ENCODE data around the gene OR6Q1. TPM values are rescaled to one million over a fixed set of nuclear protein-coding genes. Genes with fewer than 3 reads are reported as not detected.
A peak's percentile ranks its signal among the peaks of the same experiment; 100 is the strongest.

OR6Q1 gene
- polyA plus RNA-seq, 1 donor (not counting 4 experiments of a cell fraction or from before 2014, with no cell fraction given), result not detected

DNA sequence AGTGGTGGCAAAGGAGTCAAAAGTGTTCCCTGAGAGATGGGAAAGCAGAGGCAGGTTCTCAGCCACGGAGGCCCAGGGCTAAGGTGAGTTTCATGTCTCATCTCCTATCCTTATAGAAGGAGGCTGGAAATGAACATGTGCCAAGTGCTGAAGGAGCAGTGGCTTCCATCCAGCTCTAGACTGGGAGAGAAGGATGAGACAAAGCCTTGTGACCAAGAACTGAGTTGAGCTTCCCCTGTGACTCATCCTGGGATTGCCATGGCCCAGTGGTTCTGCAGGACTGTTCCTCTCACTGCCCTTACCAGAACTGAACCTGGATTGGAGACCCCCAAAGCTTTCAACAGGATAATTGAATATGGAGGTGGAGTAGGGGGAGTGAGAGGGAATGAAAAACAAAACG lies 23.8 kb upstream of the OR6Q1 start:
- FAIRE-seq, result no peak
- Histone ChIP-seq H3K9me1 (ENCODE audit: control insufficient read depth, extremely low read depth, insufficient read depth, low read length) (no peaks in the 10 kb centered on the region), H3K9me3 (ENCODE audit: control insufficient read depth, low read depth, low read length) (no peaks in the 10 kb centered on the region), H3K79me2 (ENCODE audit: control insufficient read depth, insufficient read depth, low read length) (no peaks in the 10 kb centered on the region), H3K4me2 (ENCODE audit: control insufficient read depth, extremely low read depth, insufficient read depth, low read depth, low read length) (no peak overlapping the region), H3K9ac (ENCODE audit: control insufficient read depth, extremely low read depth, insufficient read depth, low read length) (no peak overlapping the region), H3K4me3 (ENCODE audit: control insufficient read depth in 2 of 3, extremely low read depth in 1 of 3, insufficient read depth in 2 of 3, low read depth in 1 of 3, low read length in 3 of 3) (no peak overlapping the region), H4K20me1 (ENCODE audit: control insufficient read depth, extremely low read depth, insufficient read depth, low read length) (no peaks in the 10 kb centered on the region), H2AFZ (ENCODE audit: control insufficient read depth, low read length) (no peak overlapping the region), H3K27ac (ENCODE audit: control insufficient read depth, insufficient read depth, low read length) (no peak overlapping the region), H3K4me1 (ENCODE audit: control insufficient read depth, extremely low read depth, insufficient read depth, low read length) (no peaks in the 10 kb centered on the region), H3K27me3 (ENCODE audit: control insufficient read depth, extremely low read depth, insufficient read depth, low read length) (no peaks in the 10 kb centered on the region), H3K36me3 (ENCODE audit: control insufficient read depth in 2 of 2, extremely low read depth in 1 of 2, insufficient read depth in 2 of 2, low read length in 2 of 2) (no peaks in the 10 kb centered on the region)
- DNase-seq (ENCODE audit: low read depth, low spot score), result peak; percentile 17
- dilution Hi-C loops (cut with MboI; ENCODE audit: extremely low pct_ligation_motif_present, low sequenced_read_pairs), result no loop called here
- TF ChIP-seq, protein P1, sequence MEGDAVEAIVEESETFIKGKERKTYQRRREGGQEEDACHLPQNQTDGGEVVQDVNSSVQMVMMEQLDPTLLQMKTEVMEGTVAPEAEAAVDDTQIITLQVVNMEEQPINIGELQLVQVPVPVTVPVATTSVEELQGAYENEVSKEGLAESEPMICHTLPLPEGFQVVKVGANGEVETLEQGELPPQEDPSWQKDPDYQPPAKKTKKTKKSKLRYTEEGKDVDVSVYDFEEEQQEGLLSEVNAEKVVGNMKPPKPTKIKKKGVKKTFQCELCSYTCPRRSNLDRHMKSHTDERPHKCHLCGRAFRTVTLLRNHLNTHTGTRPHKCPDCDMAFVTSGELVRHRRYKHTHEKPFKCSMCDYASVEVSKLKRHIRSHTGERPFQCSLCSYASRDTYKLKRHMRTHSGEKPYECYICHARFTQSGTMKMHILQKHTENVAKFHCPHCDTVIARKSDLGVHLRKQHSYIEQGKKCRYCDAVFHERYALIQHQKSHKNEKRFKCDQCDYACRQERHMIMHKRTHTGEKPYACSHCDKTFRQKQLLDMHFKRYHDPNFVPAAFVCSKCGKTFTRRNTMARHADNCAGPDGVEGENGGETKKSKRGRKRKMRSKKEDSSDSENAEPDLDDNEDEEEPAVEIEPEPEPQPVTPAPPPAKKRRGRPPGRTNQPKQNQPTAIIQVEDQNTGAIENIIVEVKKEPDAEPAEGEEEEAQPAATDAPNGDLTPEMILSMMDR (optimal IDR thresholded peaks at IDR 0.05 in 1 of 3, IDR thresholded peaks at IDR 0.05 in 1 of 3, conservative IDR thresholded peaks at IDR 0.05 in 1 of 3; ENCODE audit: extremely low read depth in 1 of 3, insufficient read depth in 2 of 3, low read length in 3 of 3), result no peak
- TF ChIP-seq EZH2 (IDR thresholded peaks at IDR 0.05; ENCODE audit: low read length), result no peak

DNA sequence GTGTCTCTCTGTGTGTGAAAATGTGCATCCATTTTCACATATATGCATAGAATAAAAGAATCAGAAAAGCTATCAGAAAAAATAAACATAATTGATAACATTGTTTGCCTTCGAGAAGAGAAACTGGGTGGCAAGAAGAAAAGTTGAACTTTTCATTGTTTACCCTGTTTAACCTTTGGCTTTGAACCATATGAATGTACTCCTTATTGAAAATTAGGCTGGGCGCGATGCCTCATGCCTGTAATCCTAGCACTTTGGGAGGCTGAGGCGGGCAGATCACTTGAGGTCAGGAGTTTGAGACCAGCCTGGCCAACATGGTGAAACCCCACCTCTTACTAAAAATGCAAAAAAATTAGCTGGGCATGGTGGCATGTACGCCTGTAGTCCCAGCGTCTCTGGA lies 19.0 kb upstream of the OR6Q1 start:
- no peaks in the 10 kb centered on the region for H4K20me1 ChIP-seq (ENCODE audit: control insufficient read depth, extremely low read depth, insufficient read depth, low read length)
- H3K4me2 ChIP-seq (ENCODE audit: control insufficient read depth, extremely low read depth, insufficient read depth, low read depth, low read length), result no peak overlapping the region
- H3K27me3 ChIP-seq (ENCODE audit: control insufficient read depth, extremely low read depth, insufficient read depth, low read length), result no peaks in the 10 kb centered on the region
- no peaks in the 10 kb centered on the region for H3K36me3 ChIP-seq (ENCODE audit: control insufficient read depth in 2 of 2, extremely low read depth in 1 of 2, insufficient read depth in 2 of 2, low read length in 2 of 2)
- H3K4me3 ChIP-seq (ENCODE audit: control insufficient read depth in 2 of 3, extremely low read depth in 1 of 3, insufficient read depth in 2 of 3, low read depth in 1 of 3, low read length in 3 of 3), result no peak overlapping the region
- no peak for TF ChIP-seq EZH2 (IDR thresholded peaks at IDR 0.05; ENCODE audit: low read length)
- TF ChIP-seq, protein P1 (optimal IDR thresholded peaks at IDR 0.05 in 1 of 3, IDR thresholded peaks at IDR 0.05 in 1 of 3, conservative IDR thresholded peaks at IDR 0.05 in 1 of 3; ENCODE audit: extremely low read depth in 1 of 3, insufficient read depth in 2 of 3, low read length in 3 of 3), result no peak
- H3K9me3 ChIP-seq (ENCODE audit: control insufficient read depth, low read depth, low read length), result no peaks in the 10 kb centered on the region
- DNase-seq (ENCODE audit: low read depth, low spot score) (no peak), FAIRE-seq (no peak)
- H2AFZ ChIP-seq (ENCODE audit: control insufficient read depth, low read length), result no peak overlapping the region
- no peaks in the 10 kb centered on the region for H3K4me1 ChIP-seq (ENCODE audit: control insufficient read depth, extremely low read depth, insufficient read depth, low read length)
- H3K9ac ChIP-seq (ENCODE audit: control insufficient read depth, extremely low read depth, insufficient read depth, low read length), result no peak overlapping the region
- dilution Hi-C loops (cut with MboI; ENCODE audit: extremely low pct_ligation_motif_present, low sequenced_read_pairs), result no loop called here
- no peaks in the 10 kb centered on the region for H3K9me1 ChIP-seq (ENCODE audit: control insufficient read depth, extremely low read depth, insufficient read depth, low read length)
- no peak overlapping the region for H3K27ac ChIP-seq (ENCODE audit: control insufficient read depth, insufficient read depth, low read length)
- H3K79me2 ChIP-seq (ENCODE audit: control insufficient read depth, insufficient read depth, low read length), result no peaks in the 10 kb centered on the region

Measured in keratinocyte (primary cell).